Ishikawa (cell line): Measurements from ENCODE around the gene SLC6A15.

Experiments
- CEBPB ChIP-seq: IDR thresholded peaks from 2 replicates; pipeline ENCODE4 v1.6.1; 2012
- CREB1 ChIP-seq: IDR thresholded peaks from 2 replicates; pipeline ENCODE4 v1.6.1; 2012; ENCODE audit warnings: low read depth
- EGR1 ChIP-seq: IDR thresholded peaks from 2 replicates; pipeline ENCODE4 v1.6.1; 2012
- EP300 ChIP-seq: IDR thresholded peaks from 2 replicates; pipeline ENCODE4 v1.6.1; 2012; ENCODE audit warnings: borderline replicate concordance
- FOXM1 ChIP-seq: IDR thresholded peaks from 2 replicates; pipeline ENCODE4 v1.6.1; 2012; ENCODE audit warnings: low read depth, borderline replicate concordance
- NFIC ChIP-seq: IDR thresholded peaks from 2 replicates; pipeline ENCODE4 v1.6.1; 2012
- RAD21 ChIP-seq: IDR thresholded peaks from 2 replicates; pipeline ENCODE4 v1.6.1; 2012; ENCODE audit warnings: low read depth
- TAF1 ChIP-seq: IDR thresholded peaks from 2 replicates; pipeline ENCODE4 v1.6.1; 2012; ENCODE audit warnings: low read depth, mild to moderate bottlenecking
- TCF12 ChIP-seq: IDR thresholded peaks from 2 replicates; pipeline ENCODE4 v1.6.1; 2012; ENCODE audit warnings: low read depth
- TEAD4 ChIP-seq: IDR thresholded peaks from 2 replicates; pipeline ENCODE4 v1.6.1; 2012
- YY1 ChIP-seq: IDR thresholded peaks from 2 replicates; pipeline ENCODE4 v1.6.1; 2012; ENCODE audit warnings: low read depth
- ZBTB7A ChIP-seq: IDR thresholded peaks from 2 replicates; pipeline ENCODE4 v1.6.1; 2012; ENCODE audit warnings: low read depth
- TF ChIP-seq, protein P1 (sequence below): IDR thresholded peaks from 2 replicates; pipeline ENCODE4 v1.6.1; 2012
- TF ChIP-seq, protein P2 (sequence below): IDR thresholded peaks from 2 replicates; pipeline ENCODE4 v1.6.1; 2012
- TF ChIP-seq, protein P3 (sequence below): IDR thresholded peaks from 2 replicates; pipeline ENCODE4 v1.6.1; 2012; ENCODE audit warnings: low read depth, mild to moderate bottlenecking

SLC6A15 gene

DNA sequence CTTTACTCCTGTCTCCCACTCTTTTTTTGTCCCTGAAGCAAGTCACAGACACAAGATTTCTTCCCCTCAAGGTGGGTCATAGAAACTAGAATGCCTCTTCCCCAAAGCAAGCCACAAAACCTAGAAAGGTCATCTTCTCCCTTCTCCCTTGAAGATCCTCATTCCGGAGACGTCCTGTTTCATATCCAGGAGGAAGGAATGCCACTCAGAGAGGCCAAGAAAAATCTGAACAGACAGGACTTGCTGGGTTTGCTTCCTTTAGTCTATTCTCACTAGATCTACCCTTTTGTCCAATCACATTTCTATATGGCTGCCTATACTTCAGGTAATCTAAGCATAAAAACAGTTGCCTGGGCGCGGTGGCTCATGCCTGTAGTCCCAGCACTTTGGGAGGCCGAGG is 23.7 kb downstream of the SLC6A15 start:
- TF ChIP-seq, protein P1, sequence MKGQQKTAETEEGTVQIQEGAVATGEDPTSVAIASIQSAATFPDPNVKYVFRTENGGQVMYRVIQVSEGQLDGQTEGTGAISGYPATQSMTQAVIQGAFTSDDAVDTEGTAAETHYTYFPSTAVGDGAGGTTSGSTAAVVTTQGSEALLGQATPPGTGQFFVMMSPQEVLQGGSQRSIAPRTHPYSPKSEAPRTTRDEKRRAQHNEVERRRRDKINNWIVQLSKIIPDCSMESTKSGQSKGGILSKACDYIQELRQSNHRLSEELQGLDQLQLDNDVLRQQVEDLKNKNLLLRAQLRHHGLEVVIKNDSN = no peak
- TF ChIP-seq ZBTB7A (no peak), TEAD4 (no peak), TAF1 (no peak)
- TF ChIP-seq, protein P2, sequence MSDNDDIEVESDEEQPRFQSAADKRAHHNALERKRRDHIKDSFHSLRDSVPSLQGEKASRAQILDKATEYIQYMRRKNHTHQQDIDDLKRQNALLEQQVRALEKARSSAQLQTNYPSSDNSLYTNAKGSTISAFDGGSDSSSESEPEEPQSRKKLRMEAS = no peak

DNA sequence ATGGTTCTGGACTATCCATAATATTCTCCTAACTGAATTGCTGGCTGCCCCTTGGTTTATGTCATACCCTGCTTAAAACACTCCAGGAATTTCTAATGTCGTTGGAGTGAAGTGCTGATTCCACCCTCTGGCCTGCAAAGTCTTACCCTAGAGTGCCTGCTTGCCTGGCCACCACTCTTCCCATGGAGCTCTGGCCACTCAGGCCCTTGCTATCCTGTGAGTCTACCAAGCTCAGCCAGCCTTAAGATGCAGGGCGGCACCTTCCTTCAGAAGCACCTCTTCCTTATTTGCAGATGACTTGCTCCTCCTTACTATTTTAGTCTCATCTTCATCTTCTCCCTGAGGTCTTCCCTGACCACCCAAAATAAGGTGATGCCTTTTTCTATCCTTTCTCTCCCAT is 35.3 kb downstream of the SLC6A15 start:
- TF ChIP-seq CEBPB = no peak
- TF ChIP-seq, protein P3, sequence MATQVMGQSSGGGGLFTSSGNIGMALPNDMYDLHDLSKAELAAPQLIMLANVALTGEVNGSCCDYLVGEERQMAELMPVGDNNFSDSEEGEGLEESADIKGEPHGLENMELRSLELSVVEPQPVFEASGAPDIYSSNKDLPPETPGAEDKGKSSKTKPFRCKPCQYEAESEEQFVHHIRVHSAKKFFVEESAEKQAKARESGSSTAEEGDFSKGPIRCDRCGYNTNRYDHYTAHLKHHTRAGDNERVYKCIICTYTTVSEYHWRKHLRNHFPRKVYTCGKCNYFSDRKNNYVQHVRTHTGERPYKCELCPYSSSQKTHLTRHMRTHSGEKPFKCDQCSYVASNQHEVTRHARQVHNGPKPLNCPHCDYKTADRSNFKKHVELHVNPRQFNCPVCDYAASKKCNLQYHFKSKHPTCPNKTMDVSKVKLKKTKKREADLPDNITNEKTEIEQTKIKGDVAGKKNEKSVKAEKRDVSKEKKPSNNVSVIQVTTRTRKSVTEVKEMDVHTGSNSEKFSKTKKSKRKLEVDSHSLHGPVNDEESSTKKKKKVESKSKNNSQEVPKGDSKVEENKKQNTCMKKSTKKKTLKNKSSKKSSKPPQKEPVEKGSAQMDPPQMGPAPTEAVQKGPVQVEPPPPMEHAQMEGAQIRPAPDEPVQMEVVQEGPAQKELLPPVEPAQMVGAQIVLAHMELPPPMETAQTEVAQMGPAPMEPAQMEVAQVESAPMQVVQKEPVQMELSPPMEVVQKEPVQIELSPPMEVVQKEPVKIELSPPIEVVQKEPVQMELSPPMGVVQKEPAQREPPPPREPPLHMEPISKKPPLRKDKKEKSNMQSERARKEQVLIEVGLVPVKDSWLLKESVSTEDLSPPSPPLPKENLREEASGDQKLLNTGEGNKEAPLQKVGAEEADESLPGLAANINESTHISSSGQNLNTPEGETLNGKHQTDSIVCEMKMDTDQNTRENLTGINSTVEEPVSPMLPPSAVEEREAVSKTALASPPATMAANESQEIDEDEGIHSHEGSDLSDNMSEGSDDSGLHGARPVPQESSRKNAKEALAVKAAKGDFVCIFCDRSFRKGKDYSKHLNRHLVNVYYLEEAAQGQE = no peak
- no peak for TF ChIP-seq ZBTB7A
- no peak for TF ChIP-seq RAD21
- TF ChIP-seq, protein P1 = no peak
- no peak for TF ChIP-seq FOXM1
- TF ChIP-seq TCF12 = no peak
- no peak for TF ChIP-seq TAF1
- TF ChIP-seq EP300 = no peak
- TF ChIP-seq YY1 = no peak
- TF ChIP-seq NFIC = no peak
- TF ChIP-seq, protein P2 = no peak
- no peak for TF ChIP-seq TEAD4
- no peak for TF ChIP-seq CREB1
- TF ChIP-seq EGR1 = no peak

DNA sequence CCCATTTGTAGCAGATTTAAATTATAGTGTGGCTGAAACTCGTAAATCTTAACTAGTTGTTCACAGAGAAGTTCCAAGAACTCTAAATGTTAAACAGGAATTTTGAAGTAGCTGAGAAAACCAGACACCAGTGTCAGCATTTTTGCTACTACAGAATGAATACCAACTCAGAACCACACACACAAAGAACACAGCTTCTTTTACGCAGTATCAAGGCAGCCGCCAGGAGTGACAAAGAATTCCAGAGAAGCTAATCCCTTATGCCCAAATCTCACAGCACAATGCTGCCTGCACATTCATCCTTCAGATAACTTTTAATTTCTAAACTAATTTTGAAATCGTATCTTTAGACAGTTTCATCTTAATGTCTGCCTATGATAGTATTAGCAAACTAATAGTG is 37.4 kb downstream of the SLC6A15 start:
- TF ChIP-seq EGR1 (no peak), YY1 (no peak), FOXM1 (no peak), TAF1 (no peak), RAD21 (no peak), EP300 (no peak), ZBTB7A (no peak), CREB1 (no peak), TCF12 (no peak), NFIC (no peak), CEBPB (no peak)
- TF ChIP-seq, protein P1 = no peak
- TF ChIP-seq, protein P3 = no peak
- TF ChIP-seq, protein P2 = no peak

DNA sequence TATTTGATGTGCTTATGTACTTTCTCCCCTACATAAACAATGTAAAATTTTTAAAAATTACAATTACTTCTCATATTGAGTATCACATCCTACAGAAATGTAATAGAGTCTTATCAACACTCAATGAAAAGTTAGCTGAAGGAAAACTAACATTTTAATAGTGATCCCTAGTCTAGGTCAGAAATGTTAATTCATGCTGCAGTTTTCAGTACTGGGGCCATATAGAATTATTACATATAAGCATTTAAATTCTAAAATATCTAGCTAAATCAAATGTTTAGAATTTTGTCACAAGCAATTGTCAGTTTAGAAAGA is 37.8 kb downstream of the SLC6A15 start:
- TF ChIP-seq NFIC = no peak
- TF ChIP-seq, protein P3 = no peak
- TF ChIP-seq, protein P2 = no peak
- TF ChIP-seq TCF12 = no peak
